H1 (cell line): ENCODE results near the gene SLC5A9. TPM values are rescaled to one million over a fixed set of nuclear protein-coding genes. Genes with fewer than 3 reads are reported as not detected.

ENCODE experiments used
- ASH2L ChIP-seq: fragments of 200-600, 300-600 bp; sonication (generic); IDR thresholded peaks from one replicate; pipeline ENCODE4 v1.7.1; 2017; ENCODE audit warnings: low read length
- CBX8 ChIP-seq: fragments of 300-800, 300-1000 bp; sonication (generic); IDR thresholded peaks from 2 replicates; pipeline ENCODE4 v1.7.1; 2016; ENCODE audit warnings: low read depth, low read length, borderline replicate concordance
- KDM4A ChIP-seq: IDR thresholded peaks from one replicate; pipeline ENCODE4 v1.7.1; 2012; ENCODE audit warnings: low read depth, mild to moderate bottlenecking, moderate library complexity, low read length, inconsistent platforms; ENCODE audit not compliant: severe bottlenecking
- NRF1 ChIP-seq: IDR thresholded peaks from 2 replicates; pipeline ENCODE4 v1.6.1; 2011; ENCODE audit warnings: mild to moderate bottlenecking, low read depth, low read length, improper control_type of control experiment
- POLR2A ChIP-seq, 2 experiments: IDR thresholded peaks; 1 replicate in 1 of 2; 2 replicates in 1 of 2; pipeline ENCODE4 v1.6.1; 2011; ENCODE audit warnings: low read depth in 2 of 2, low read length in 2 of 2, mild to moderate bottlenecking in 2 of 2; ENCODE audit errors: control extremely low read depth in 1 of 2
- RAD21 ChIP-seq, 2 experiments: IDR thresholded peaks in 1 of 2; conservative IDR thresholded peaks in 1 of 2; 2 replicates each; pipeline ENCODE4 v1.6.1; 2011; ENCODE audit warnings: low read depth in 2 of 2, low read length in 2 of 2, improper control_type of control experiment in 1 of 2, inconsistent platforms in 1 of 2, mild to moderate bottlenecking in 1 of 2, moderate library complexity in 1 of 2
- RXRA ChIP-seq: IDR thresholded peaks from 2 replicates; pipeline ENCODE4 v1.6.1; 2011; ENCODE audit warnings: low read depth, mild to moderate bottlenecking, low read length, moderate library complexity; ENCODE audit not compliant: insufficient read depth
- polyA plus RNA-seq, 7 experiments: library from polyadenylated mRNA; depleted of rRNA in 3 of 7; stranded (reverse) in 5 of 7; unstranded in 2 of 7; fragments of >200 nt in 5 of 7; fragments of 200-250 nt in 2 of 7; gene quantifications; 1 replicate in 5 of 7; 2 replicates in 1 of 7; 4 replicates in 1 of 7; pipeline versions ENCODE4 v1.2.1 to v1.2.3, GENCODE V29; 2011 to 2013; ENCODE audit warnings: missing spikeins in 2 of 7, mixed read lengths in 2 of 7
- total RNA-seq: library from RNA; stranded (reverse); fragmentation: NEBNext Ultra II Directional; extraction: Animal tissue kit (Norgen Biotek cat#: 25700); gene quantifications from 2 replicates; pipeline ENCODE4 v1.2.1, GENCODE V29; 2021
- TF ChIP-seq, protein P1 (sequence below): IDR thresholded peaks from 2 replicates; pipeline ENCODE4 v1.6.1; 2011; ENCODE audit warnings: low read depth, mild to moderate bottlenecking, low read length; ENCODE audit not compliant: insufficient read depth

The SLC5A9 gene
- total and polyA plus RNA-seq, 2 of the 8 experiments (the other 6 are each of a cell fraction or from before 2014, with no cell fraction given) = 0.03 TPM; not detected in 1

DNA sequence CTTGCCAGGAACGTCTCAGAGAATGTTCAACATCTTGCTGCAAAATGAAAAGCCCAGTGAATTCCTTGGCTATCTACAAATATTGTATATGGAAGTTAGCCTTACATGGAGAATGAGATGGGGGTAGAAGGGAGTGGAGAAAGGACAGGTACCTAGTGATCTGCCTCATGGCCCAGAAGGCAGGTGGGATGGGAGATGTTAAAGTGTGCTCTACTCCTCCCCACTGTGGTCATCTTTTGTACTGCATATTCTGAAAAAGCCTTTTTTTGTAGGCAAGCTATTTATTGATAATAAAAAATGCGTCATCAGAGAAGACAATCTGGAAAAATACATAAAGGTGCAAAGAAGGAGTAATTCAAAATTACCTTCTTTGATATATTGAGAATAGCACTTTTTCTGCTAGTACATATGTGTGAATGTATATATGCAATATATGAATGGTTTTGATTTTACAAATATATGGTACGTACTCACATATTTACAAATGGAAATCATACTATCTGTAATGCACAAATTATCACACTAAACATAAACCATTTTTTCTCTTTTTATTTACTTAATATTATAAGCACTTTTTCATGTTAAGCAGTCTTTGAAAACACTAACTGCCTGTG lies 19.1 kb upstream of the SLC5A9 start (continued):
- TF ChIP-seq, protein P1, sequence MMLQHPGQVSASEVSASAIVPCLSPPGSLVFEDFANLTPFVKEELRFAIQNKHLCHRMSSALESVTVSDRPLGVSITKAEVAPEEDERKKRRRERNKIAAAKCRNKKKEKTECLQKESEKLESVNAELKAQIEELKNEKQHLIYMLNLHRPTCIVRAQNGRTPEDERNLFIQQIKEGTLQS = no peak
- no peak for TF ChIP-seq RXRA
- TF ChIP-seq RAD21 (IDR thresholded peaks at IDR 0.05 in 1 of 2, conservative IDR thresholded peaks at IDR 0.05 in 1 of 2; ENCODE audit: low read depth in 2 of 2, low read length in 2 of 2) = peak; percentile 59
- no peak for TF ChIP-seq NRF1
- no peak for TF ChIP-seq CBX8
- no peak for TF ChIP-seq KDM4A
- TF ChIP-seq ASH2L = no peak
- TF ChIP-seq POLR2A (IDR thresholded peaks at IDR 0.05; ENCODE audit: control extremely low read depth in 1 of 2, low read depth in 2 of 2, low read length in 2 of 2) = no peak
